Right lobe of liver (tissue), 6 donors: ENCODE results near the gene ZNF157. TPM values are rescaled to one million over a fixed set of nuclear protein-coding genes. Genes with fewer than 3 reads are reported as not detected.

Experiments
- ATAC-seq, 4 donors: fragments of 200-7000 bp; cut with Tn5 transposase; one replicate each; pipeline ENCODE4 v1.9.1; 2020; ENCODE audit warnings: mild to moderate bottlenecking in 4 of 4, moderate library complexity in 4 of 4
- DNase-seq, 3 donors: peaks; one replicate each; pipeline ENCODE4 v3.0.0-alpha.2; 2020
- H3K27ac ChIP-seq, 3 donors: fragments of 200-600 bp; one replicate each; pipeline ENCODE4 v1.8.0; 2022
- H3K27me3 ChIP-seq, 2 donors: fragments of 200-600 bp; one replicate each; pipeline ENCODE4 v1.8.0; 2022
- H3K36me3 ChIP-seq, 4 donors: fragments of 200-600 bp; sonication (generic) in 1 of 4; one replicate each; pipeline versions ENCODE4 v1.5.1 to v1.8.0; 2017 to 2022; ENCODE audit warnings: control low read depth in 1 of 4
- H3K4me1 ChIP-seq, 4 donors: fragments of 200-600 bp; sonication (generic) in 1 of 4; one replicate each; pipeline versions ENCODE4 v1.5.1 to v1.8.0; 2017 to 2022; ENCODE audit warnings: control low read depth in 1 of 4
- H3K4me3 ChIP-seq, 3 donors: fragments of 200-600 bp; one replicate each; pipeline ENCODE4 v1.8.0; 2022
- H3K9me3 ChIP-seq, 4 donors: fragments of 200-600 bp; sonication (generic) in 1 of 4; one replicate each; pipeline versions ENCODE4 v1.5.1 to v1.8.0; 2017 to 2022; ENCODE audit warnings: control low read depth in 1 of 4
- CTCF ChIP-seq, 4 donors: fragments of 200-600 bp in 3 of 4; fragments of 450-650 bp in 1 of 4; IDR thresholded peaks; one replicate each; pipeline versions ENCODE4 v1.5.1 to v1.8.0; 2016 to 2022; ENCODE audit warnings: antibody characterized with exemption in 4 of 4, mild to moderate bottlenecking in 2 of 4
- POLR2A ChIP-seq: fragments of 450-650 bp; IDR thresholded peaks from one replicate; pipeline ENCODE4 v1.6.1; 2017; ENCODE audit warnings: antibody characterized with exemption, mild to moderate bottlenecking
- WGBS: methylation state at CpG from one replicate; pipeline ENCODE4 v1.1.6; 2018; ENCODE audit warnings: low coverage, low lambda C conversion rate; ENCODE audit not compliant: insufficient coverage; ENCODE audit errors: missing lambda C conversion rate; 5-methylcytosine and 5-hydroxymethylcytosine counted together
- intact Hi-C, 2 donors: fragments of 100-400 bp; cut with DNase I; formaldehyde crosslinking; loops; one replicate each; pipeline versions ENCODE4 v1.11.2 to v1.14.1; 2022
- total RNA-seq, 6 experiments: library from RNA; depleted of rRNA in 2 of 6; stranded (reverse); fragments of >200 nt in 2 of 6; fragmentation: NEBNext Ultra II Directional in 3 of 6; extraction: Animal tissue kit (Norgen Biotek cat#: 25700) in 3 of 6; gene quantifications; one replicate each; pipeline versions ENCODE4 v1.1.0 to v1.2.4, GENCODE V29; 2016 to 2023
- donor health status: DM: no; HTN: yes; CAD: no.
- donor health status: DM: no; HTN: no; CAD: no.
- donor health status: DM: no; HTN: no; CAD: no.
- donor health status: DM: no; HTN: yes; CAD: no.
- donor health status: DM: no; HTN: yes; CAD: no.

Gene ZNF157
- total RNA-seq, 6 experiments from 2014 or later, result not detected

- intact Hi-C loops, result no loop called here
- peaks cover 0 to 30% (median 16%) of the 10 kb centered on the region in 4 donors for H3K9me3 ChIP-seq
- DNase-seq, result no peak
- no peak overlapping the region for H3K27ac ChIP-seq
- TF ChIP-seq POLR2A, result no peak
- no peak for TF ChIP-seq CTCF (IDR thresholded peaks at IDR 0.05)
- H3K4me1 ChIP-seq, result no peaks in the 10 kb centered on the region
- H3K27me3 ChIP-seq, result no peaks in the 10 kb centered on the region
- ATAC-seq, result no peak
- peaks cover 0 to 5% (median 0%) of the 10 kb centered on the region in 4 donors for H3K36me3 ChIP-seq
- no peak overlapping the region for H3K4me3 ChIP-seq
- 83% methylated on average over 4 of the region's 6 CpGs for WGBS
These were observed 77.9 kb downstream of the ZNF157 start for GRCh38 chrX:47448165-47448806.

- peaks cover 0 to 12% (median 5%) of the 10 kb centered on the region in 4 donors for H3K36me3 ChIP-seq
- no peak overlapping the region for H3K4me3 ChIP-seq
- H3K4me1 ChIP-seq, result no peaks in the 10 kb centered on the region
- H3K27ac ChIP-seq, result no peak overlapping the region
- intact Hi-C loops, result no loop called here
- peaks cover 0 to 27% (median 16%) of the 10 kb centered on the region in 4 donors for H3K9me3 ChIP-seq
- H3K27me3 ChIP-seq, result no peaks in the 10 kb centered on the region
- no peak for DNase-seq
- ATAC-seq, result no peak
- 61% methylated on average over 5 of the region's 8 CpGs for WGBS
- TF ChIP-seq POLR2A, result no peak
- TF ChIP-seq CTCF (IDR thresholded peaks at IDR 0.05), result no peak
These were observed 81.7 kb downstream of the ZNF157 start for GRCh38 chrX:47452112-47452511.

DNA sequence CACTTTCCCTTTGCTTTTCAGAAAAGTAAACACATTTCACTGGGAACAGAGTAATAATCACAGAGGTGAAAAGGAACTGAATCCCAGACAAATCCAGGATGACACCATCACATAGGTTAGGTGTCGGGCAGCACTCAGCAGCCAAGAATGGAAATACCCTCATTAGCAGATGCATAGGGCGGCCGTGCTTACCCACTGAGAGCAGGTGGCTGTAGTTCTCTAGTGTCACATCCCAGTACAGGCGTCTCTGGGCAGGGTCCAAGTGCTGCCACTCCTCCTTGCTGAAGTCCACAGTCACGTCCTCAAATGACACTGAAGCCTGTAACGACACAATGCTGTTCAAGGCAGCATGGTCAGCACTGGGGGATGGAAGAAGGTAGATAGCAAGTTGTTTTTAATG is 85.7 kb downstream of the ZNF157 start:
- Histone ChIP-seq H3K36me3 (peaks cover 0 to 10% (median 5%) of the 10 kb centered on the region in 4 donors), H3K27ac (no peak overlapping the region), H3K4me3 (no peak overlapping the region), H3K27me3 (no peaks in the 10 kb centered on the region), H3K4me1 (no peaks in the 10 kb centered on the region), H3K9me3 (peaks cover 0 to 2% (median 0%) of the 10 kb centered on the region in 4 donors)
- DNase-seq (no peak), ATAC-seq (no peak)
- TF ChIP-seq POLR2A (no peak), CTCF (IDR thresholded peaks at IDR 0.05) (no peak)
- intact Hi-C loops, result no loop called here
- WGBS, result 47% methylated on average over 6 of the region's 6 CpGs

DNA sequence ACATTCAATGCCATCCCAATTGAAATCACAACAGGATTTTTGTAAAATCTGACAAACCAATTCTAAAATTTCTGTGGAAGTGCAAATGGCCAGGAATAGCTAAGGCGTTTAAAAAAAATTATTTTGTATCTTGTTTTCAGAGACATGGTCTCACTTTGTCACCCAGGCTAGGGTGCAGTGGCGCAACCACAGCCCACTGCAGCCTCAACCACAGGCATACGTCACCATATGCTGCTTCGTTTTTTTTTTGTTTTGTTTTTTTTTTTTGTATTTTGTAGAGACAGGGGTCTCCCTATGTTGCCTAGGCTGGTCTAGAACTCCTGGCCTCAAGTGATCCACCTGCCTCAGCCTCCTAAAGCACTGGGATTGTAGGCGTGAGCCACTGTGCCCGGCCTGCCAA is 88.2 kb downstream of the ZNF157 start:
- ATAC-seq (no peak), DNase-seq (no peak)
- H3K4me3 ChIP-seq, result no peak overlapping the region
- peaks cover 0 to 9% (median 3%) of the 10 kb centered on the region in 4 donors for H3K36me3 ChIP-seq
- no peaks in the 10 kb centered on the region for H3K27me3 ChIP-seq
- intact Hi-C loops, result no loop called here
- no peak overlapping the region for H3K27ac ChIP-seq
- TF ChIP-seq POLR2A, result no peak
- no peak for TF ChIP-seq CTCF (IDR thresholded peaks at IDR 0.05)
- no peaks in the 10 kb centered on the region for H3K4me1 ChIP-seq
- no peaks in the 10 kb centered on the region for H3K9me3 ChIP-seq
- WGBS, result 70% methylated on average over 6 of the region's 6 CpGs
